Gastrocnemius medialis (tissue), 4 donors: ENCODE results near the gene AMBP.

Source experiments
- POLR2A ChIP-seq, 2 donors: fragments of 450-650 bp; IDR thresholded peaks; one replicate each; pipeline ENCODE4 v1.6.1; 2017; ENCODE audit warnings: antibody characterized with exemption in 2 of 2, mild to moderate bottlenecking in 2 of 2, moderate library complexity in 2 of 2
- TF ChIP-seq, protein P1 (sequence below), 5 experiments: fragments of 450-650 bp in 3 of 5; fragments of 200-600 bp in 2 of 5; sonication (generic) in 2 of 5; IDR thresholded peaks in 4 of 5; conservative IDR thresholded peaks in 1 of 5; 1 replicate in 4 of 5; 2 replicates in 1 of 5; pipeline ENCODE4 v1.5.1; 2016 to 2019; ENCODE audit warnings: antibody characterized with exemption in 5 of 5, mild to moderate bottlenecking in 3 of 5, moderate library complexity in 3 of 5

DNA sequence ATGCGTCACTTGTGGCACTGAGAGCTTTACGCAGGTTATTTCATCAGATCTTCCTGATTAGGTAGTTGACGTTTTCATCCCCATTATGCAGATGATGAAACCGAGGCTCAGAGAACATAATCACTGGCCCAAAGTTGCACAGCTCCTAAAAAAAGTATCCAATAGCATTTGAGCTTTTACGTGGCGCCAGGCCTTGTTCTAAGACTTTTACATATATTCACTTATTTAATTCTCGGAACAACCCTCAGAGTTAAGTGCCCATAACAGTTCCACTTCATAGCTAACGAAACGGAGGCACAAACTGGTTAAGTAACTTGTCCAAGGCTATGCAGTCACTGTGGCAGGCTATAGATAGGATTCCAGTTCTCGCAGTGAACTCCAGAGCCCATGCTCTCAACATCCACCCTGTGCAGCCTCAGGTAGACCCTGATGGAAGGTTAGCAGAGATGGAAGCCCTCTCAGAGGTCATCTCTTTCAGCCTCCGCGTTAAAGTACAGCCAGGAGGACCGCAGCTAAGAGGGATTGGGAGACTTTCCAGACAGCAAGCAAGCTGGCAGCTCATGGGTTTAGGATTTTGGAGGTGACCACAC lies 39.3 kb downstream of the AMBP start:
- TF ChIP-seq, protein P1, sequence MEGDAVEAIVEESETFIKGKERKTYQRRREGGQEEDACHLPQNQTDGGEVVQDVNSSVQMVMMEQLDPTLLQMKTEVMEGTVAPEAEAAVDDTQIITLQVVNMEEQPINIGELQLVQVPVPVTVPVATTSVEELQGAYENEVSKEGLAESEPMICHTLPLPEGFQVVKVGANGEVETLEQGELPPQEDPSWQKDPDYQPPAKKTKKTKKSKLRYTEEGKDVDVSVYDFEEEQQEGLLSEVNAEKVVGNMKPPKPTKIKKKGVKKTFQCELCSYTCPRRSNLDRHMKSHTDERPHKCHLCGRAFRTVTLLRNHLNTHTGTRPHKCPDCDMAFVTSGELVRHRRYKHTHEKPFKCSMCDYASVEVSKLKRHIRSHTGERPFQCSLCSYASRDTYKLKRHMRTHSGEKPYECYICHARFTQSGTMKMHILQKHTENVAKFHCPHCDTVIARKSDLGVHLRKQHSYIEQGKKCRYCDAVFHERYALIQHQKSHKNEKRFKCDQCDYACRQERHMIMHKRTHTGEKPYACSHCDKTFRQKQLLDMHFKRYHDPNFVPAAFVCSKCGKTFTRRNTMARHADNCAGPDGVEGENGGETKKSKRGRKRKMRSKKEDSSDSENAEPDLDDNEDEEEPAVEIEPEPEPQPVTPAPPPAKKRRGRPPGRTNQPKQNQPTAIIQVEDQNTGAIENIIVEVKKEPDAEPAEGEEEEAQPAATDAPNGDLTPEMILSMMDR (IDR thresholded peaks at IDR 0.05 in 4 of 5, conservative IDR thresholded peaks at IDR 0.05 in 1 of 5) = no peak
- TF ChIP-seq POLR2A (IDR thresholded peaks at IDR 0.05) = no peak
